GM19452 (cell line): ENCODE measurements around the gene DNAH9.

ENCODE experiments used
- ATAC-seq: cut with Tn5 transposase; IDR thresholded peaks from one replicate; pipeline ENCODE4 v1.9.1; 2021; ENCODE audit not compliant: unreplicated experiment

Gene DNAH9

GRCh38 chr17:11836508-11836907, 238.2 kb downstream of the DNAH9 start:
- ATAC-seq = no peak

GRCh38 chr17:11840052-11840451, 241.8 kb downstream of the DNAH9 start:
- ATAC-seq = no peak

- no peak for ATAC-seq
Observed at GRCh38 chr17:11840831-11841230, 242.6 kb downstream of the DNAH9 start.

- ATAC-seq = no peak
Observed at GRCh38 chr17:11848330-11848729, 250.1 kb downstream of the DNAH9 start.

- ATAC-seq = no peak
Observed at GRCh38 chr17:11852231-11852630, 254.0 kb downstream of the DNAH9 start.

DNA sequence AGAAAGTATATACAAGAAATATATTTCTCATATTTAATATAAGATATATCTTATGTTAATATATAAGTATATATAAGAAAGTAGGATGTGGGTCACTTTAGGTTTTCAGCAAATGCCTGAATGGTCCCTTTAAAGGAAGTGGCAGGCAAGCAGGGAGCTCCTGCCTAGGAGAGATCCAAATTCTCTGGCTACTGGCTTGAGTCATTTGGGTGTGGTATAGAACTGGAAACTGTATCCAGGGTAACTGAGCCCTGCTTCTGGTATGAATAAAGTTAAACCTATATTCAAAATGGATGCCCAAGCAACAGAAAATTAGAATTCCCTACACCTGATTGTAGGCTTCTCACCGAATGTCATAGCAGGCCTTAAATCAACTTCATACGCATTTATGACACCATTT, 254.6 kb downstream of the DNAH9 start:
- no peak for ATAC-seq

GRCh38 chr17:11853321-11854151, 255.3 kb downstream of the DNAH9 start:
- no peak for ATAC-seq

- ATAC-seq = no peak
Observed at GRCh38 chr17:11855306-11855705, 257.0 kb downstream of the DNAH9 start.

- no peak for ATAC-seq
Observed at GRCh38 chr17:11857006-11857405, 258.7 kb downstream of the DNAH9 start.

DNA sequence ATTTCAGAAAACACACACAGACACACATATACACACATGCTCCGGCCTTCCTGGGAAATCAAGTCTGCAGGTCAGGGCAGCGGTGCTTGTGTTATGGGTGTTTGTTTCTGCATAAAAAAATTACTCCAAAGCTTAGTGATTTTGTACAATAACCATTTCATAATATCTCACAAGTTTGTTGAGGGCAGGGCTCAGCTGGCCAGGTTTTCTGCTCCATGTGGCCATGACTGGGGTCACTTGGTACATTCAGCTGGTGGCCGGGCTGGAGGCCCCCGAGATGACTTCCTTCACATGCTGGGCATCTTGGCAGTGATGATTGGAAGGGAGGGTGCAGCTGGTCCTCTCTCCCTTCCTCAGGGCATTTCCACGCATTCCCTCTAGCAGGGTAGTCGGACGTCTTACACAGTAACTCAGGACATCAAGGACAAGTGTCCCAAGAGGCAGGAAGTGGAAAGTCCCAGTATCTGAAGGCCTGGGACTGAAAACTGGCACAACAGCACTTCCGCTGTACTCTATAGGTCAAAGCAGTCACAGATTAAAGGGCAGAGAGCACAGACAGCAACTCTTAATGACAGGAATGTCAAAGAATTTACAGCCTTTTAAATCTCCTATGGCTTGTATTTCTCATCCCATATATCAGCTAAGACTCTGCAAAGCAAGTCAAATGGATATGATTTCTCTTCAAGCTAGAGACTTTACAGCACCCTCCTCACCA, 271.6 kb downstream of the DNAH9 start:
- no peak for ATAC-seq

- no peak for ATAC-seq
Observed at GRCh38 chr17:11871773-11872172, 273.5 kb downstream of the DNAH9 start.

DNA sequence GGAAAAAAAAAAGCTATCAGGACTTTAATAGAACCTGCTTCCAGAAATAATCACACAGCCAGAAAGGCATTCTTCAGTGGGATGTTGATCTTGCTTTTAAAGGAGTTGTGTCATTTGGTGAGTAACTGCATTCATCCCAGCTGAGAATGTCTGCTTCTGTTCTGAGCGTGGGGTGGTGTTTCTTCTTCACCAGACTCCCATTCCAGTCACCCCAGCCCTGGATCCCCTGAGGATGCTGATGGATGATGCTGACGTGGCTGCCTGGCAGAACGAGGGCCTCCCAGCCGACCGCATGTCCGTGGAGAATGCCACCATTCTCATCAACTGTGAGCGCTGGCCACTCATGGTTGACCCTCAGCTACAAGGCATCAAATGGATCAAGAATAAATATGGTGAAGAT, 276.5 kb downstream of the DNAH9 start:
- no peak for ATAC-seq

- no peak for ATAC-seq
Observed at GRCh38 chr17:11880714-11881113, 282.4 kb downstream of the DNAH9 start.

DNA sequence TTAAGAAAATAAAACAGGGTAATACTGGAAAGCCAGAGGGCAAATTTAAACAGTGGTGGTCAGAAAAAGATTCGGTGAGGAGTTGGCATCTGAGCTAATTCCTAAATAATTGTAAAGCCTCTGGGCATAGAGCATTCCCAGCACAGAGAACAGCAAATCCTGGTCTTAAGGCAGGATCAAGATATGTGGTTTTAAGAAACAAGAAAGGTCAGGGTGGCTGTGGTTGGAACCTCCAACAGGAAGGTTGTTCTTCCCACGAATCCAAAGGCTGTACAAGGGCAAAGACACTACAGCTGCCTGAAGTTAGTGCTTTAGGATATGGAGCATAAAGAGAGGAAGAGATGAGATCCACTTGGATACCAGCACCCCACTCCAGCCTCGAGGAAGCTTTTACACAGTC, 284.4 kb downstream of the DNAH9 start:
- no peak for ATAC-seq

DNA sequence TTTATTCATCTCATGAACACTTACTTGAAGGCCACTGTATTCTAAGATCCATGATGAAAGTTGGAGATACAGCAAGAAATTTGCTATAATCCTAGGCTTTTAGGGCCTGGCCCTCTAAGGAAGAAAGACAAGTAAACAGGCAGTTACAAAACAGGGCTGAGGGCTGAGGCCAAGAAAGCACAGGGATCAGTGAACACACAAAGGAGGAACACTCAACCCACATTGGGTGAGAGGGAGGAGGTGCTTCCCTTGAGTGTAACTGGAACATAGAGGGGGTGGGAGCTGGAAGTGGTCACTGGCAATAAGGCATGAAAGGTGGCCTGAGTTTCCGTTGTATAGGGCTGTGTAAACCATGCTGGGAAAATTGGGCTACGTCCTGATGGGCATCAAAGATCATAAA, 286.8 kb downstream of the DNAH9 start:
- no peak for ATAC-seq

DNA sequence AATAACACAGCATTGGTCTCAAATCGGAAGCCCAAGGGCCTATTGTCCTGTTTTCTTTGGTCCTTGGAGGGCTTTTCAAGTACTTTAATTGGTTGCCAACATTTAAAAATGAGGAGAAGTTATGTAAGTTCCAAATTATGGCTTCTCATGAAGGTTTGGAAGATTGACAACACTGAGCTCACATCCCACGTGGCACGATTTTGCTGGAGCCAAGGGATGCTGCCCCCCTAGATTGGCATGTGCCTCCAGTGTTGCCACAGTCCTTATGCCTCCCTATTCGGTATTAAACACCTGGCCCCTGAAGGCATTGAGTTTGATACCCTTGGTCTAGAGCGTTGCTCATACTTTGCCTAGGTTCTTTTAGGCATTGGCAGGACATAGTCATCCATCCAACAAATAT, 291.0 kb downstream of the DNAH9 start:
- no peak for ATAC-seq

GRCh38 chr17:11893862-11894261, 295.6 kb downstream of the DNAH9 start:
- no peak for ATAC-seq

- no peak for ATAC-seq
Observed at GRCh38 chr17:11896199-11896598, 297.9 kb downstream of the DNAH9 start.

- no peak for ATAC-seq
Observed at GRCh38 chr17:11898526-11899235, 300.4 kb downstream of the DNAH9 start.

- ATAC-seq = no peak
Observed at GRCh38 chr17:11899537-11899942, 301.3 kb downstream of the DNAH9 start.

DNA sequence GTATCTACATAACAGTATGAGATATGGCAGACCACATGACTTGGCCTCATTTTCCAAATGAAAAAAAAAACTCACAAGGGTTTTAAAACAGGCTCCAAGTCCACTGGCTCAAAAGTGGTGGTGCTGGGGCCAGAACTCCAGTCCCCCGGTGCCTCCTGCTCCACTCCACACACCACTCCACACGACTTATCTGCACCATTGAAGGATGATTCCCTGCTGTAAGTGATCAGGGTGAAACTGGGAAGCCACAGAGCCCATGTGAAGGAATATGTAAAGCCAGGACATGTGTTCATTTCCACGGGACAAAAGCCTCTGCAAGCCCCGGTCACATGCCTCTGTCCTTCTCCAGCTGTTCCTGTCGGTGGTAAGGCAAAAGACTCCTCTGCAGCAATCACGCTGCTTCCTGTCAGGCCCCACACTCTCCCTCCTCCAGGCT, 301.8 kb downstream of the DNAH9 start:
- ATAC-seq = no peak

DNA sequence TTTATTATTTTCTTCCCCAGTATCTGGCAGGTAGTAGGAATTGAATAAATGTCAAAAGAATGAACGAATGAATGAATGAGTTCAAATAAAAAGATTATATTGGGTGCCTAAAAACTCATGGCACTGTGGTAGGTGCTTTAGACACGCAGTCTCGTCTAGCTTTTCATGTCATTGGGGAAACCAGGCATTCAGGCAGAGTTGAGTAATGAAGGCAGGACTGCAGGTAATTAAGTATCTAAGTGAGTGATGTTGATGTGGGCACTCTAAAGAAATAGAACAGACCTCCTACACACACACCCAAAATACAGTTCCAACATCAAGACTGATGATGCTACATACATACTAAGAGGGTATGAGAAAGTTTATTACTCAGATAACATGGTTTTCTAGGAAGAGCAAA, 302.4 kb downstream of the DNAH9 start:
- no peak for ATAC-seq
